Endothelial cell of umbilical vein (primary cell): ENCODE measurements around the gene PTPRF. TPM values are rescaled to one million over a fixed set of nuclear protein-coding genes. Genes with fewer than 3 reads are reported as not detected.

Source experiments
- BruUV-seq: library from RNA; stranded (reverse); fragments of 400-500 nt; replicated peaks from 2 replicates; lab custom pipeline; 2021; lab: Mats Ljungman, UMichigan
- CTCF ChIA-PET: fragments of 300-600, 350-600 bp; sonication (Branson Sonifier 250); formaldehyde crosslinking; loops from one replicate; lab custom pipeline; 2021; ENCODE audit warnings: antibody characterized with exemption, inconsistent platforms; lab: Charles Lee
- POLR2A ChIA-PET: fragments of 300-600, 350-600 bp; sonication (Branson Sonifier 250); formaldehyde crosslinking; loops from one replicate; lab custom pipeline; 2021; ENCODE audit warnings: antibody characterized with exemption, inconsistent platforms; lab: Charles Lee
- DNase-seq: peaks from one replicate; pipeline ENCODE4 v3.0.0-alpha.2; 2011; ENCODE audit warnings: low read depth, low spot score
- FAIRE-seq: peaks from 2 replicates; lab custom pipeline; 2011; peaks lifted over from hg19 to GRCh38; lab: Jason Lieb, UNC
- H2AFZ ChIP-seq: 2 replicates; pipeline ENCODE4 v1.6.0; 2012; ENCODE audit warnings: low read depth, low read length, control low read depth, inconsistent platforms
- H3K27ac ChIP-seq: 2 replicates; pipeline ENCODE4 v1.5.1; 2011; ENCODE audit warnings: low read depth, mild to moderate bottlenecking, control low read depth, low read length, moderate library complexity; ENCODE audit not compliant: insufficient read depth
- H3K27me3 ChIP-seq, 2 experiments: 2 replicates each; pipeline versions ENCODE4 v1.6.0 to v1.6.1; 2011; ENCODE audit warnings: low read length in 2 of 2, mixed read lengths in 1 of 2; ENCODE audit not compliant: control insufficient read depth in 2 of 2, insufficient read depth in 2 of 2
- H3K36me3 ChIP-seq, 2 experiments: 2 replicates in 1 of 2; 3 replicates in 1 of 2; pipeline ENCODE4 v1.5.1; 2011; ENCODE audit warnings: low read length in 2 of 2, mild to moderate bottlenecking in 1 of 2, moderate library complexity in 1 of 2; ENCODE audit not compliant: control insufficient read depth in 2 of 2, insufficient read depth in 2 of 2; ENCODE audit errors: extremely low read depth in 1 of 2
- H3K4me1 ChIP-seq: 3 replicates; pipeline ENCODE4 v1.5.1; 2011; ENCODE audit warnings: mild to moderate bottlenecking, low read length; ENCODE audit not compliant: control insufficient read depth, insufficient read depth; ENCODE audit errors: extremely low read depth
- H3K4me2 ChIP-seq: 2 replicates; pipeline ENCODE4 v1.6.1; 2011; ENCODE audit warnings: low read length, control low read depth, mixed read lengths; ENCODE audit not compliant: insufficient read depth
- H3K4me3 ChIP-seq, 3 experiments: fragments of 200-600 bp in 1 of 3; sonication (generic), shearing (Covaris generic) in 1 of 3; replicated peaks in 1 of 3; 2 replicates each; pipeline ENCODE4 v1.5.1; 2011 to 2016; ENCODE audit warnings: control low read depth in 3 of 3, low read length in 3 of 3, mild to moderate bottlenecking in 2 of 3, inconsistent platforms in 1 of 3, low read depth in 1 of 3, moderate library complexity in 1 of 3; ENCODE audit not compliant: insufficient read depth in 1 of 3
- H3K79me2 ChIP-seq: 2 replicates; pipeline ENCODE4 v1.6.0; 2012; ENCODE audit warnings: low read length, inconsistent platforms; ENCODE audit not compliant: control insufficient read depth, insufficient read depth
- H3K9ac ChIP-seq: replicated peaks from 2 replicates; pipeline ENCODE3; 2011; ENCODE audit warnings: low read length, control low read depth; ENCODE audit not compliant: insufficient read depth; ENCODE audit errors: extremely low read depth
- H3K9me1 ChIP-seq: replicated peaks from 3 replicates; pipeline ENCODE4 v1.6.0; 2011; ENCODE audit warnings: mild to moderate bottlenecking, low read length; ENCODE audit not compliant: control insufficient read depth, insufficient read depth; ENCODE audit errors: extremely low read depth
- H3K9me3 ChIP-seq: replicated peaks from 2 replicates; pipeline ENCODE4 v1.5.1; 2012; ENCODE audit warnings: low read length, inconsistent platforms; ENCODE audit not compliant: control insufficient read depth, insufficient read depth
- H4K20me1 ChIP-seq: replicated peaks from 2 replicates; pipeline ENCODE3; 2011; ENCODE audit warnings: mild to moderate bottlenecking, low read length; ENCODE audit not compliant: control insufficient read depth, insufficient read depth; ENCODE audit errors: extremely low read depth
- CTCF ChIP-seq, 2 donors: IDR thresholded peaks; 1 replicate in 1 of 2; 2 replicates in 1 of 2; pipeline ENCODE4 v1.5.1; 2011; ENCODE audit warnings: low read length in 2 of 2, mild to moderate bottlenecking in 2 of 2, moderate library complexity in 2 of 2, control low read depth in 1 of 2, inconsistent platforms in 1 of 2, low read depth in 1 of 2; ENCODE audit not compliant: insufficient read depth in 1 of 2; ENCODE audit errors: extremely low read depth in 1 of 2
- EZH2 ChIP-seq: IDR thresholded peaks from 2 replicates; pipeline ENCODE4 v1.6.1; 2012; ENCODE audit warnings: borderline replicate concordance, low read depth, mild to moderate bottlenecking, moderate library complexity, low read length, inconsistent platforms; ENCODE audit not compliant: severe bottlenecking
- FOS ChIP-seq: IDR thresholded peaks from 2 replicates; pipeline ENCODE4 v1.6.1; 2011; ENCODE audit warnings: mild to moderate bottlenecking, low read length, moderate library complexity, borderline replicate concordance; ENCODE audit not compliant: insufficient read depth
- GATA2 ChIP-seq: IDR thresholded peaks from 2 replicates; pipeline ENCODE4 v1.7.0; 2011; ENCODE audit warnings: low read depth, mild to moderate bottlenecking, moderate library complexity, mixed read lengths, low read length; ENCODE audit not compliant: insufficient read length, insufficient read depth
- JUN ChIP-seq: IDR thresholded peaks from 2 replicates; pipeline ENCODE4 v1.6.1; 2011; ENCODE audit warnings: borderline replicate concordance, low read depth; ENCODE audit not compliant: insufficient read length, insufficient read depth
- MAX ChIP-seq: IDR thresholded peaks from 2 replicates; pipeline ENCODE4 v1.6.1; 2011; ENCODE audit not compliant: insufficient read depth, insufficient read length
- MYC ChIP-seq: IDR thresholded peaks from one replicate; pipeline ENCODE4 v1.6.1; 2011; ENCODE audit warnings: mild to moderate bottlenecking, low read depth, low read length
- POLR2A ChIP-seq: IDR thresholded peaks from 2 replicates; pipeline ENCODE4 v1.6.1; 2012; ENCODE audit warnings: low read depth, mild to moderate bottlenecking, control low read depth, low read length
- POLR2AphosphoS5 ChIP-seq: IDR thresholded peaks from 2 replicates; pipeline ENCODE4 v1.6.1; 2012; ENCODE audit warnings: low read depth, mild to moderate bottlenecking, control low read depth, low read length, moderate library complexity; ENCODE audit not compliant: insufficient read depth
- dilution Hi-C: fragments of 300-500 bp; cut with MboI; formaldehyde crosslinking; loops from one replicate; pipeline ENCODE4 v1.15.0; 2019; ENCODE audit warnings: low sequenced_read_pairs; ENCODE audit not compliant: extremely low pct_ligation_motif_present
- intact Hi-C: fragments of 100-400 bp; cut with micrococcal nuclease; formaldehyde crosslinking; loops from one replicate; pipeline ENCODE4 v1.10.0; 2022
- polyA plus RNA-seq, 4 experiments: library from polyadenylated mRNA; depleted of rRNA in 3 of 4; stranded (reverse) in 3 of 4; unstranded in 1 of 4; fragments of >200 nt; gene quantifications; 2 replicates each; pipeline versions ENCODE4 v1.2.1 to v1.2.3, GENCODE V29; 2011 to 2012; ENCODE audit warnings: missing spikeins in 1 of 4
- total RNA-seq: library from RNA; stranded (reverse); gene quantifications from 2 replicates; pipeline ENCODE4 v1.2.3, GENCODE V29; 2021

The PTPRF gene
- total and polyA plus RNA-seq, 2 donors (not counting 3 experiments of a cell fraction or from before 2014, with no cell fraction given), result 217 to 338 TPM

DNA sequence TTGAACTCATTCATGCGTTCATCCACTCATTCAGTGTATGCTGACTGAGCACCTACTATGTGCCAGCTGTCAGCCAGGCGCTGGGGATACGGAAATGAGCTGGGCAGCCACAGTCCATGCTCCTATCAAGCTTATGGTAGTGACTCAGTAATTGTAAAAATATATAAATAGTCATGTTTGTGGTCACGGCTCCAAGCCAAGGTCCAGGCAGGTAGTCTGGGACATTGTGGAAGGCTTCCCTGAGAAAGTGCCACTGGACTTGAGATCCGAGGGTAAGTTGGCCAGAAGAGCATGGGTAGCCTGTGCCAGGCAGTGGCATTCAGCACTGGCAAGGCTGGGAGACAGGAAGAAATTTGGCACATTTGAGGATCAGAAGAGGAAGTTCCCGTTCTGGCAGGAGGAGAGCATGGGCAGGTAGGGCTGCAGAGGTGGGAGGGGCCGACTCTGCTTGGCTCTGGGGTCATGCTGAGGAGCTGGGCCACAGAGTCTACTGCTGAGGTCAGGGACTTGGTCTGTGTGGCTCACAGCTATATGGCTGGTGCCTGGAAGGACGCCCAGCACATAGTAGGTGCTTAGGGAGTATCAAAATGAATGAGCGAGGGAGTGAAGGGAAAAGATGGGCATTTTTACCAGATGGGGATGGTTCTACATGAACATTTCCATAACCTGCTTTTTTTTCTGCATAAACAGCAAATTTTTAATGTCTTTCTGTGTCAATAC, 6.9 kb downstream of the PTPRF start:
- ChIA-PET CTCF (interaction anchor here (0.8 kb wide), 1 partner anchor 17 kb away, joined by 4 read pairs; no protein-coding TSS in a partner anchor), POLR2A (interaction anchor here (0.7 kb wide), 1 partner anchor 113 kb away, joined by 3 read pairs; no protein-coding TSS in a partner anchor)
- no peak overlapping the region for H3K27ac ChIP-seq
- peaks cover 80% of the 10 kb centered on the region for H3K79me2 ChIP-seq
- no TSS peak for BruUV-seq
- no peaks in the 10 kb centered on the region for H4K20me1 ChIP-seq
- H2AFZ ChIP-seq, result no peak overlapping the region
- H3K4me1 ChIP-seq, result peaks cover 30% of the 10 kb centered on the region
- no peaks in the 10 kb centered on the region for H3K27me3 ChIP-seq
- H3K9ac ChIP-seq, result no peak overlapping the region
- no peak overlapping the region for H3K4me3 ChIP-seq
- FAIRE-seq (no peak), DNase-seq (no peak)
- H3K36me3 ChIP-seq, result peaks cover 0 to 11% of the 10 kb centered on the region in 2 experiments
- no peak overlapping the region for H3K4me2 ChIP-seq
- TF ChIP-seq MAX (no peak), POLR2AphosphoS5 (no peak), GATA2 (no peak), FOS (no peak), EZH2 (no peak), JUN (no peak), CTCF (IDR thresholded peaks at IDR 0.05; ENCODE audit: extremely low read depth in 1 of 2, insufficient read depth in 1 of 2, low read depth in 1 of 2, low read length in 2 of 2) (no peak), MYC (no peak), POLR2A (no peak)
- H3K9me1 ChIP-seq, result no peaks in the 10 kb centered on the region
- no peaks in the 10 kb centered on the region for H3K9me3 ChIP-seq
- intact Hi-C loops (no loop called here), dilution Hi-C loops (no loop called here)
